GM21515 (cell line): Measurements from ENCODE around the gene MIB1.
"Not testable (repeated sequence)": the region's sequence is repeated elsewhere in the genome, so short reads cannot be mapped to it uniquely, and the experiment has no call there.

Source experiments
- ATAC-seq: cut with Tn5 transposase; IDR thresholded peaks from one replicate; pipeline ENCODE4 v1.9.1; 2021; ENCODE audit not compliant: unreplicated experiment

The MIB1 gene

DNA sequence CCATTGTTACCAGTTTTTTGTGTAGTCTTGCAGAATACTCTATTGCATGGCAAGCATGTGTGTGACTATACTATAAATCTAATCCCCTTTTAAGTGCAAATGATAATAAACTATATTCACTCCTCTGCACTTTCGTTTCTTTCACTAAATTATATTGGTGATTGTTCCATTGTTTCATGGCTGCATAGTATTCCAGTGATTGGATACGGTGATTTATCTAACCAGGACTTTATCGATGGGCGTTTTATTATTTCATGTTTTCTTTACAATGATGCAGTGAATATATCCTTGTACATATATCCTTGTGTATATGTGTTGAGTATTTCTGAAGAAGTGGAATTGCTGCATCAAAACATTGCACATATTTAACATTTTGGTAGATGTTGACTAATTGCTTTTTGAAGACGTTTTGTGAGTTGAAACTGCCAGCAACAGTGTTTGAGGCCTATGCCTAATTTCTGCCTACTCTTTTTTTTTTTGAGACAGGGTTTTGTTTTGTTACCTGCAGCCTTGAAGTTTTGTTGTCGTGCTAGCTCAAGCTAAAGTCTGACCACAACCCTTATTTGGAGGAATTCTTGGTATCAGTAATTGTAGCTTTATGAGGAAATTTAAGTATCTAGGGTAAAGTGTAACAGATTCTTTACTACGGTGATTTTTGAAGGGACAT, 2.7 kb downstream of the MIB1 start:
- no peak for ATAC-seq

DNA sequence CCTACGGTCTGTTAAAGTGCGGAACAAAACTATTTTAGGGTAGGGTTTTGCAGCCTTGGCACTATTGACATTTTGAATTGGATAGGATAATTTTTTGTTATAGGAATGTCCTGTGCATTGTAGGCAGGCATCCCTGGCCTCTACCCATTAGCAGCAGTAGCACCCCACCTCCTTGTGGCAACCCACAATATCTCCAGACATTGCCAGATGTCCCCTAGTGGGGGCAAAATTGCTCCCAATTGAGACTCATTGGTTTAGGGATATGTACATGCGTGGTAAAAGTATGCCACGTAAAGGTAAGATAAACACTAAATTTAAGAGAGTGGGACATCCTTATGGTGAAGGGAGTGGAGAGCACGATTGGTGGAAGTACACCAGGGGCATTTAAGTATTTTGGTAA, 4.6 kb downstream of the MIB1 start:
- no peak for ATAC-seq

DNA sequence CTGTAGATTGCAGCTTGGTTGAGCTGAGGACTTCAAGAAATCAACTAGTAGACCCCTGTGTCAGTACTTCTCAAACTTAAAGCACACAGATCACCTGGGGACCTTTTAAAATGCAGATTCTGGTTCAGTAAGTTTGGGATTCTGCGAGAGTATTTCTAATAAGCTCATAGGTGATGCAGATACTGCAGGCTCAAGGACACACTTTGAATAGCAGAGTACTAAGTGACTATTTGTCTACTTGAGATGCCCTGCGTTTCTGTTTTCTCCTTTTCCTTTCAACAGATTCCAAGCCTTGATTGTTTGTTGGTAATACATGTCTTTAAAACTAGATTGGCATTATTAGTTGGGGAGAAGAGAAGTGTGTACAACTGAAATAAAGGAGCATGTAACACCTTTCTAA, 6.7 kb downstream of the MIB1 start:
- ATAC-seq, result no peak

DNA sequence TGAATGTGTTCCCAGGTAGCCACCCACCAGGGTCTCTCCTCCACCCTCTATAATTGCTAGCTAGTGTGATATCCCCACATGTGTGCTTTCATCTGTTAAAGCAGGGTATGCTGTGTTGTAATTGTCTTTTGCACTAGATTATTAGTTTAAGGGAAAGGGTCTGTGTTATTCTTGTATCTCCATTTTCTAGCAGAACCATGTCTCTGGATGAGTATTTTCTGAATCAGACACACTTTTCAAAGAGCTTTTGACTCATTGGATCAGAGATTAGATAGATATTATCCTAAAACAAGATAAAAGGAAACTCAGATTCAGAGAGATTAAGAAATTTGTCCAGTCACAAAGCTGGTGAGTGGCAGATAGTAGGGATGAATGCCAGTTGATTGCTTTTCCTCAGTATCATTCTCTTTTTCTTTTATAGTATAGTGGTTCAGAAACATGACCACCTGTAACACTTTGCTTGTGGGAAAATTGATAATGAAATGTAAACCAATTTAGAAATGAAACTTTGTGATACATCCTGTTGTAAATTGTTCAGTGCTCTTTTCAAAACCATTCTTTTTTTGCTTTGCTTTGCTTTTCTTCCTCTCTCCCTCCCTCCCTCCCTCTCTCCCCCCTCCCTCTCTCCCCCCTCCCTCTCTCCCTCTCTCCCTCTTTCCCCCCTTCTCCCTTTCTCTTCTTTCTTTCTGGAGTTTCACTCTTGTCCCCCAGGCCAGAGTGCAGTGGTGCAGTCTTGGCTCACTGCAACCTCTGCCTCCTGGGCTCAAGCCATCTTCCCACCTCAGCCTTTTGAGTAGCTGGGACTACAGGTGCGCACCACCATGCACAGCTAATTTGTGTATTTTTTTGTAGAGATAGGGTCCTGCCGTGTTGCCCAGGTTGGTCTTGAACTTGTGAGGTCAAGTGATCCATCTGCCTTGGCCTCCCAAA, 7.4 kb downstream of the MIB1 start:
- no peak for ATAC-seq

DNA sequence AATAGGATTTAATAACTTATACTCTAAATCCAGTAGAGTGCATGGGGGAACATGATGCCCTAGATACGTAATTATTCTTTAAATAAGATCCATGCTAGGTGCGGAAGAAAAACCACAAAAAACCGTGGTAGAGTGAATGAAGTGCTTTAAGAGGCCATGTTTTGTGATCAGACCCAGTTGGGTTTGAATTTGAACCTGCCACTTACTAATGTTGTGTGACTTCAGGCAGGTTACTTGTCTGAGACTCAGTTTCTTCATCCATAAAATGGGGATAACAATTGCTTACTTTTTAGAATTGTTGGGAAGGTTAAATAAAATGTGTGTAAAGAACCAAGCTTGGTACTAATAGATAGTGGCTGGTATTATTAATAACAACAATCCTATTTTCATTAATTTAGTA, 17.2 kb downstream of the MIB1 start:
- ATAC-seq, result no peak

DNA sequence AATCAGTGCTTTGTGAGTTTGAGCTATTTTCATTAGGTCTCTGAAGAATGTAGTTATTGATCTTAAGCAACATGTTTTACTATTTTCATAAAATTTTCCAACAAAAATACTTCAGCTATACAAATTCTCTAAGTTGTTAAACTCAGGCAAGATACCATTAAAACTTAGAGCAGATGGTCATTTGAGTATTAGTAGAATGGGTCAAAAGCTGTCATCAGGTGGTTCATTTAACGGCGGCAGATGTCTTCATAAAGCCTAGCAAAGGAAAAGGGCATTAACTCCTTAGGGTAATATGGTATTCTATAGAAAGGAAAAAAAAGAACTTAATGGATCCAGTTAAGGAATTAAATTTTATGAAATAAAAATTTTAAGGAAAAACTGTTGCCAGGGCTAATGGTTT, 19.2 kb downstream of the MIB1 start:
- ATAC-seq, result no peak

DNA sequence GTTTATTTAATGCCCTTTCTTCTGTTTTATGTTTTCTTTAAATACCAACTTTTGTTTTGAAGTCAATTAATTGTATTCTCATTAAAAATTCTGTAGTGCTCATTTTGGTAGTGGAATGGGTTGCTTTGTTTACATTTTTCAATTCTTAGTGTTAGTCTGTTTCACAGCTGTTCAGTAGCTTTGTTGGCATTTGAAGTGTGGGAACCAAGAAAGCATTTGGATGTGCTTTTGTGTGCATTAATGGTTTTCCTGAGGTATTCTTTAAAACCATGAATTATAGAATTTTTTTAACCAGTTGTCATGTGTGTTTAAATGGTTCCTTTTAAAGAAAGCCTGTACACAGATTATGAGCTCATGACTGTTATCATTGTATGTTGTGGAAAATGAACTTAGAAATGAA, 19.7 kb downstream of the MIB1 start:
- ATAC-seq, result no peak

DNA sequence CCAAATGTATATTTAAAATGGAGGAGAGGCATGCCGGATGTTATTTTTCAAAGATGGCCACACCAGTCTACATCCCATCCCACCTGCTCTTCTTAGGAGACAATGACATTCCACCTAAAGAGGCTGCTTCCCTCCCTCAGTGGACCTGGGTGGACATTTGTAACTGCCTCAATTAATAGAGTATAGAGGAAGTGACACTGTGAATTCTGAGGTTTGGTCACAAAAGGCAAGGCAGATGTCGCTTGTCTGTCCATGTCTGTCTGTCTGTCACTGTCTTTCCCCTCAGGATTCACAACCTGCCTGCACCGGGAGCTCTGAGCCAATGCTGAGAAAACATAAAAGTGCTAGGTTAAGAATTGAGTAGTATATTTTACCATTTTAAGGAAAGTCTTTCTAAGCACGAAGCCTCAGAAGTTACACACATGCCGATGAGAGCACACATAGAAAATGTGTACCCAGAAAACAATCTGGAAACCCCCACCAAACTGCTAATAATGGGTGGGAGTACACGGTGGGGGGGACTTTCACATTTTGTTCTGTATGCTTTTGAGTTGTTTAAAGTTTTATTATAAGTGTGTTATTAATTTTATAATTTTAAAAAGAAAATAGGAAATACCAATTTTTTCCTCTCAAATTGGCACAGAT, 21.0 kb downstream of the MIB1 start:
- no peak for ATAC-seq

DNA sequence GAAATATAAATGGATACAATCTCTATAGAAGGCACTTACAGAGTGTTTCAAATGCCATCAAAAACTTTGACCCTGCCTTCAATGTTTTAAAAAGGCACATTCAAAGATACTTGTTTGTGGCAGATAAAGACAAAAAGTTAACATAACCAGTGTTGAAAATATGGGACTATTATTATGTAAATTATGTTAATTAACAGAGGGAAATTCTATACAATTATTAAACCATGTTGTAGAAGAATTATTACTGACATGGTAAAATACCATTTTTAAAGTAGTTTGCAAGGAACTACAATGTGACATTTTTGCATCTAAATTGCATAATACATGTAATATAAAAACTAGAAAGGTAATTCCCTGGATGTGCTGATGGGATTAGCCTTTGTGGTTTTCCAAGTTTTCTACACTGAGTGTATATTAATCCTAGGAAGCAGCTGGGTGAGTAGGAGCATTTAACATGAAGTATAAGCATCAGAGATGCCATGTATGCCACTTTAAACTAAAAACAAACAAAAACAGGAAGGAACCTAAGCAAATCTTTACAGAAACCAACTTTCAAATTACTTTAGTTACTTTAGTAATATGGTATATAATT, 21.7 kb downstream of the MIB1 start:
- ATAC-seq, result no peak

DNA sequence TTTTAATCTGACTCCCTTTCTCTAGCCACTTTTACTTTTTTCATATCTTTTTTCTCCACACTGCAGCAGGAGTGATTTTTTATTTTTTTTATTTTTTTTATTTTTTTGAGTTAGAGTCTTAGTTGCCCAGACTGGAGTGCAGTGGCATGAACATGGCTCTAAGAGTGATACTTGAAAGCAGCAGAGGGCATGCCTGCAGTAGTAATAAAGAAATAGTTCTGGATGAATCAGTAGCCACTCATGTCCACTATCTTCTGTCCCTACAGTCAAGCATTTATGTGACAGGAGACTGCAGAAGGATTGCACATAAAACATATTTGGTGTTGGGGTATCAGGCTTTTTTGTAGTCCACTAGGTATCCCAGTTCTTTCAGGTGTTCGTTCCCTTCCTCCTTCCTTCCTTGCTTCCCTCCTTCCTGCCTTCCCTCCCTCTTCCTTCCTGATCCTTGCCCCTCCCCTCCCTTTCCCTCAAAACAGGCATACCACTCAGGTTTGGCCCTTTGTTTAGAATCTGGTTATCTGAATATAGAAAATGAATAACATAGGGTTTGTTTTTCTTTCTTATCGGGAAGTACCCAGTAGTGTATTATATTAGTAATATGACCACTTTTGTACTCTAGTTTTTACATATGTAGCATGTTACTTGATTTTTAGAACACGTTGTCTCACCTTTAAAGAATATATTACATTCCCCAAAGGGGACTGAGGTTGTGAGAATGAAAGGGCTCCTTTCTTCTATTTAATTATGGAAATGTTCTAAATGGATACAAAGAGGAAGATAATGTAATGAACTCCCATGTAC, 23.5 kb downstream of the MIB1 start:
- ATAC-seq, result no peak

DNA sequence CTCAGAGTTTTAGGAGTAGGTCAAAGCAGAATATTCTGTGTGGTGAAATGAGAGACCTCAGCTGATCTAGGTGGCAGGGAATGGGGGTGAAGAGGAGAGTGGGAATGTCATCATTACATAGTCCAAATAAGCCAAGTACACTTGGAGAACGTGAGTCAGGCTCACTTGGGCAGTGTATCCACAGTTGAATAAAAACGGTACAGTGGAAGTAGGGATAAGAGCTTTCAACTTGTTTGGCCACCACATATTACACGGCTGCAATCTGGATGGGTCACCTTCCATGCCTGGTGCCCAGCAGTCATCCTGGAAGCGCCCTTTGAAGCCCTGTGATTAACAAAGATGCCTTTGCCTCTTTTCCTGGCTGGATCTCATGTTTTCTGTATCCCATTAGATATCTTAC, 28.6 kb downstream of the MIB1 start:
- ATAC-seq, result no peak

DNA sequence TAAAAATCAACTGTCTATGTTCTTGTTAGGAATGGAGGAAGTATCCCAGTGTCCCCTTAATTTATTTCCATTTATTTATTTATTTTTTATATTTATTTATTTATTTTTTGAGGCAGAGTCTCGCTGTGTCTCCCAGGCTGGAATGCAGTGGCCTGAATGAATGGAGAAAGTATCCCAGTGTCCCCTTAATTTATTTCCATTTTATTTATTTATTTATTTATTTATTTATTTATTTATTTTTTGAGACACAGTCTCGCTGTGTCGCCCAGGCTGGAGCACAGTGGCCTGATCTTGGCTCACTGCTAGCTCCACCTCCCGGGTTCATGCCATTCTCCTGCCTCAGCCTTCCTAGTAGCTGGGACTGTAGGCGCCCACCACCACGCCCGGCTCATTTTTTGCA, 34.1 kb downstream of the MIB1 start:
- no peak for ATAC-seq

DNA sequence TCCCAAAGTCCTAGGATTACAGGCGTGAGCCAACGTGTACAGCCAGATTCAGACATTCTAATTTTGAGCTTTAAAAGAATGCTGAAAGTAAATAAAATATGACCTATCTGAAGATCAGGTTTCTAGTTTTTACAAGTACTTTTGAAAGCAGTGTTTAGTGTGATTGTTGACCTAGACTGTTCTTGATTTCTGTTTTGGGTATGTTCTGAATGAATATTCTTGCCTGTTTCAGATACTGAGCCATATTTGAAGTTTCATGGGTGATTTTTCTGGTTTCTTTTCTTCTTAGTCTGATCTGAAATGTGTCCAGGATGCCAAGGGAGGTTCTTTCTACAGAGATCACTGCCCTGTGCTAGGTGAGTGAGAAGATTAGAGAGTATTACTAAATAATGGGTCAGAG, 37.2 kb downstream of the MIB1 start:
- ATAC-seq, result peak; percentile 60

DNA sequence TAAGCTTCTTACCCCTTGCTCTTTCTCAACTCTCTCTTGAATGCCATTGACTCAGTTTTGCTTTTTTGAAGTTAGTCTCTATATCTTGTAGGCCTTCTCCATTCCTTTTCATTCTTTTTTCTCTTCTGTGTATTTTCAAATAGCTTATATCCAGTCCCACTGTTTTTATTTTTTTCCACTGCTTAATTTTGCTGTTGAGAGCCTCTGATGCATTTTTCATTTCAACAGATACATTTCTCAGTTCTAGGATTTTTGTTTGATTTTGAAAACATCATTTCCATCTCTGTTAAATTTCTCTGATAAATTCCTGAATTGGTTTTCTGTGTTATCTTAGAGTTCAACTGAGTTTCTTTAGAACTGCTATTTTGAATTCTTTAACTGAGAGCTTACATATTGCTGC, 45.9 kb downstream of the MIB1 start:
- ATAC-seq, result no peak

DNA sequence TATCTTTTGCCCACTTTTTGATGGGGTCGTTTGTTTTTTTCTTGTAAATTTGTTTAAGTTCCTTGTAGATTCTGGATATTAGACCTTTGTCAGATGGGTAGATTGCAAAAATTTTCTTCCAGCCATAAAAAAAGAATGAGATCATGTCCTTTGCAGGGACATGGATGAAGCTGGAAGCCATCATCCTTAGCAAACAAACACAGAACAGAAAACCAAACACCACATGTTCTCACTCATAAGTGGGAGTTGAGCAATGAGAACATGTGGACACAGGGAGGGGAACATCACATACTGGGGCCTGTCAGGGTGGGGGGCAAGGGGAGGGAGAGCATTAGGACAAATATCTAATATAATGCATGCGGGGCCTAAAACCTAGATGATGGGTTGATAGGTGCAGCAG, 55.5 kb downstream of the MIB1 start:
- not testable (repeated sequence) for ATAC-seq

DNA sequence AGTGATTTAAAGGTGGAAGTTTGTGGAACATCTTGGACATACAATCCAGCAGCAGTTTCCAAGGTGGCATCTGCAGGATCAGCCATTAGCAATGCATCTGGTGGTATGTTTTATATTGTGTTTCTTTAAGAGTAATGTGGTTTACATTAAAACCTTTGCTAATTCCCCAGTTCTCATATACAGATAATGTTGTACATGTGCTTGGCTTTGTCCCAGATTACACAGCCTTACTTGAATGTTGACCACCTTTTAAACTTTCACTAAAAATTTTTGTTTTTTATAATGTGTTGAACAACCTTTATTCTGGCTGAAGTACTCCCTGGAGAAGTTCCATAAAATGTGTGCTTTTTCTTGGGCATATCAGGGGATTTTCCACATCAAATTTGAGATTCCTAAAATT, 57.5 kb downstream of the MIB1 start:
- no peak for ATAC-seq

DNA sequence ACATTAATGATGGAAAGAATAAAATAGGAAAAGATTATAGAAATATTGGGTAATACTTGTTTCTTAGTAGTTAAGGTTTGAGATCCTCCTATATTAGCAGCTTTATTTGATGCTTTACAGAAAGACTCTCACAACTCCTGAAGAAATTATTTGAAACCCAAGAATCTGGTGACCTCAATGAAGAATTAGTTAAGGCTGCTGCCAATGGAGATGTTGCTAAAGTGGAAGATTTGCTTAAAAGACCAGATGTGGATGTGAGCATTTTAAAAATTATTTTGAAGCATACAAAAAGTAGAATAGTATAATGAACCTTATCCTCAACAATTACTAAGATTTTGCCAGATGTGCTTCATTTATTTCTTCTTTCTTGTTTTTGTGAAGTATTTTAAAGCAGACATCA, 59.1 kb downstream of the MIB1 start:
- ATAC-seq, result no peak

DNA sequence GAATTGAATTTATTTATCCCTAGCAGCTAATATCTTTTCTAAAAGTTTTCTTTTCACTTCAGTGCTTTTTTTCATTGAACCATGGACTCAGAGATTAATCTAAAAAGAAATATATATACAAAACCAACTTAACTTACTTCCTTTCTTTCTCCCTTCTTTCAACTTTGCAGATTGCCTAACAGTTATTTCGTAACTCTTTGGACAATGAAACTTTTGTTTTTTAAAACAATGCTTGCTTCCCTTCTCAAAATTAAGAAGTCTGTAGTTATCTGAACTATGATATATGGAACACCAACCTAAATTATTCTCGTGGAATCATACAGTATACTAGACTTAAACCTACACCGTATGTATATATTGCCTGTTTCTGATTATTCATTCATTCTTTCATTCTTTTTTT, 62.9 kb downstream of the MIB1 start:
- ATAC-seq, result no peak

DNA sequence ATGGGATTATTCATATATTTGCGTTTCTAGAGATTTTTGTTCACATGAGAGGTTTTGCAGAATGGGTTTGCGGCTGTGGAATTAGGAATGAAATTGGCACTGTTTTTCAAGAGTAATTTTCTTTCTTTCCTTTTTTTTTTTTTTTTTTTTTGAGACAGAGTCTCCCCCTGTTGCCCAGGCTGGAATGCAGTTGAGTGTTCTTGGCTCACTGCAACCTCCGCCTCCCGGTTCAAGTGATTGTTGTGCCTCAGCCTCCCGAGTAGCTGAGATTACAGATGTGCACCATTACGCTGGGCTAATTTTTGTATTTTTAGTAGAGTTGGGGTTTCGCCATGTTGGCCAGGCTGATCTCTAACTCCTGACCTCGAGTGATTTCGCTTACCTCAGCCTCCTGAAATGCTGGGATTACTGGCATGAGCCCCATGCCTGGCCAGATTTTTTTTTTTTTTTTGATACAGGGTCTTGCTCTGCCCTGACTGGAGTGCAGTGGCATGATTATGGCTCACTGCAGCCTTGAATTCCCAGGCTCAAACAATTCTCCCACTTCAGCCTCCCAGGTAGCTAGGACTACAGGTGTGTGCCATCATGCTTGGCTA, 65.3 kb downstream of the MIB1 start:
- no peak for ATAC-seq

DNA sequence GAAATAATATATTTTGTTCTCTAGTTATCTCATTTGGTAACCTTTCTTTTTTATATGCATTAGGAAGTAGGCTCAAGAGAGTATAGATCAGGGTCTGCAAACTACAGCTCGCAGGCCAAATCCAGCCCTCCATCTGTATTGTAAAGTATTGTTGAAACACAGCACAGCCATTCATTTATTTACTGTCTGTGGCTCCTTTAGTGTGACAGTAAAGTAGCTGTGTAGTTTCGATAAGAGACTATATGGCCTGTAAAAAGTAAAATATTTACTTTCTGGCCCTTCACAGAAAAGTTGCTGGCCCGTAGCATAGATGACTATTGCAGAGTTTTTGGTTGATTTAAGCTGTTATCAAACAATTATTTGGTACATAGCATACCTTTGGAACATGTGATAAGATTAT, 67.6 kb downstream of the MIB1 start:
- ATAC-seq, result no peak
